Measurements from ENCODE around the gene SLC44A1.

The SLC44A1 gene

GRCh38 chr9:105457560-105458294 lies 213.3 kb downstream of the SLC44A1 start:
- POLR2A ChIA-PET, result no interaction called here
- CTCF ChIA-PET, result interaction anchor here (1.3 kb wide), 1 partner anchor 18 kb away, joined by 3 read pairs; no protein-coding TSS in a partner anchor
- no peak for DNase-seq (ENCODE audit: extremely low spot score)
- TF ChIP-seq SUZ12 (IDR thresholded peaks at IDR 0.05) (no peak), PKNOX1 (IDR thresholded peaks at IDR 0.05) (no peak), L3MBTL2 (conservative IDR thresholded peaks at IDR 0.05) (no peak)

GRCh38 chr9:105458404-105458803 lies 214.0 kb downstream of the SLC44A1 start:
- TF ChIP-seq ZNF384 (IDR thresholded peaks at IDR 0.05) (no peak), FOXK2 (IDR thresholded peaks at IDR 0.05) (no peak), SP1 (IDR thresholded peaks at IDR 0.05) (no peak), BHLHE40 (IDR thresholded peaks at IDR 0.05; ENCODE audit: borderline replicate concordance) (no peak)
- POLR2A ChIA-PET, result no interaction called here
- DNase-seq (ENCODE audit: extremely low spot score), result no peak
- CTCF ChIA-PET, result interaction anchor here (1.3 kb wide), 1 partner anchor 17 kb away, joined by 3 read pairs; no protein-coding TSS in a partner anchor

- TF ChIP-seq FOXK2 (IDR thresholded peaks at IDR 0.05) (no peak), FOXA1 (IDR thresholded peaks at IDR 0.05) (no peak), TARDBP (IDR thresholded peaks at IDR 0.05) (no peak), SUZ12 (IDR thresholded peaks at IDR 0.05) (no peak), HDGF (IDR thresholded peaks at IDR 0.05; ENCODE audit: borderline replicate concordance) (no peak), ZNF384 (IDR thresholded peaks at IDR 0.05) (no peak)
- POLR2A ChIA-PET, result no interaction called here
- no peak for DNase-seq (ENCODE audit: extremely low spot score)
- CTCF ChIA-PET, result no interaction called here
Observed at GRCh38 chr9:105459336-105459735, 214.9 kb downstream of the SLC44A1 start.

GRCh38 chr9:105466898-105467455 lies 222.5 kb downstream of the SLC44A1 start:
- TF ChIP-seq FOXK2 (IDR thresholded peaks at IDR 0.05) (no peak), NFRKB (IDR thresholded peaks at IDR 0.05) (no peak), SP1 (IDR thresholded peaks at IDR 0.05) (no peak), FOXA1 (IDR thresholded peaks at IDR 0.05) (no peak), FOXM1 (IDR thresholded peaks at IDR 0.05; ENCODE audit: borderline replicate concordance) (no peak), CTBP1 (IDR thresholded peaks at IDR 0.05; ENCODE audit: borderline replicate concordance) (no peak), ARNT (IDR thresholded peaks at IDR 0.05) (no peak)
- no peak for DNase-seq (ENCODE audit: extremely low spot score)
- POLR2A ChIA-PET, result no interaction called here
- CTCF ChIA-PET, result no interaction called here

GRCh38 chr9:105468875-105469274 lies 224.4 kb downstream of the SLC44A1 start:
- POLR2A ChIA-PET, result no interaction called here

GRCh38 chr9:105473221-105473620 lies 228.8 kb downstream of the SLC44A1 start:
- no peak for TF ChIP-seq HDGF (IDR thresholded peaks at IDR 0.05; ENCODE audit: borderline replicate concordance)
- ChIA-PET CTCF (no interaction called here), POLR2A (no interaction called here)
- no peak for DNase-seq (ENCODE audit: extremely low spot score)

More at GRCh38 chr9:105468875-105469274, 224.4 kb downstream of the SLC44A1 start:
- no peak for DNase-seq (ENCODE audit: extremely low spot score)
- TF ChIP-seq SP1 (IDR thresholded peaks at IDR 0.05), result no peak
- no peak for TF ChIP-seq ZNF384 (IDR thresholded peaks at IDR 0.05)
- TF ChIP-seq NFRKB (IDR thresholded peaks at IDR 0.05), result no peak
- TF ChIP-seq CTBP1 (IDR thresholded peaks at IDR 0.05; ENCODE audit: borderline replicate concordance), result no peak
- no peak for TF ChIP-seq ARNT (IDR thresholded peaks at IDR 0.05)
- no peak for TF ChIP-seq FOXA1 (IDR thresholded peaks at IDR 0.05)
- CTCF ChIA-PET, result no interaction called here

GRCh38 chr9:105475302-105475701 lies 230.9 kb downstream of the SLC44A1 start:
- peak; percentile 10 for DNase-seq (ENCODE audit: extremely low spot score)
- no peak for TF ChIP-seq ARNT (IDR thresholded peaks at IDR 0.05)
- no peak for TF ChIP-seq FOXM1 (IDR thresholded peaks at IDR 0.05; ENCODE audit: borderline replicate concordance)
- TF ChIP-seq BHLHE40 (IDR thresholded peaks at IDR 0.05; ENCODE audit: borderline replicate concordance), result no peak
- TF ChIP-seq CTBP1 (IDR thresholded peaks at IDR 0.05; ENCODE audit: borderline replicate concordance), result no peak
- TF ChIP-seq NFRKB (IDR thresholded peaks at IDR 0.05), result no peak
- TF ChIP-seq L3MBTL2 (conservative IDR thresholded peaks at IDR 0.05), result no peak
- no peak for TF ChIP-seq LEF1 (IDR thresholded peaks at IDR 0.05; ENCODE audit: borderline replicate concordance)
- TF ChIP-seq PKNOX1 (IDR thresholded peaks at IDR 0.05), result no peak
- POLR2A ChIA-PET, result no interaction called here
- CTCF ChIA-PET, result interaction anchor here (0.7 to 1.2 kb wide), 2 partner anchors 17 to 1090 kb away, joined by 3 to 4 read pairs; no protein-coding TSS in a partner anchor

- no peak for DNase-seq (ENCODE audit: extremely low spot score)
- TF ChIP-seq FOXM1 (IDR thresholded peaks at IDR 0.05; ENCODE audit: borderline replicate concordance) (no peak), ARNT (IDR thresholded peaks at IDR 0.05) (no peak), LEF1 (IDR thresholded peaks at IDR 0.05; ENCODE audit: borderline replicate concordance) (no peak), SUZ12 (IDR thresholded peaks at IDR 0.05) (no peak)
- ChIA-PET CTCF (no interaction called here), POLR2A (no interaction called here)
Observed at GRCh38 chr9:105479846-105480245, 235.4 kb downstream of the SLC44A1 start.
